Astrocyte (in vitro differentiated cells and primary cell): Measurements from ENCODE around the gene GBGT1. TPM values are rescaled to one million over a fixed set of nuclear protein-coding genes. Genes with fewer than 3 reads are reported as not detected.

Experiments used
- DNase-seq: peaks from one replicate; pipeline ENCODE4 v3.0.0-alpha.2; 2010; ENCODE audit warnings: low read depth
- FAIRE-seq: peaks from 2 replicates; lab custom pipeline; 2011; peaks lifted over from hg19 to GRCh38; lab: Jason Lieb, UNC
- H2AFZ ChIP-seq: 2 replicates; pipeline ENCODE4 v1.6.0; 2012; ENCODE audit warnings: low read depth, low read length, inconsistent platforms
- H3K27ac ChIP-seq: 2 replicates; pipeline ENCODE4 v1.5.1; 2011; ENCODE audit warnings: low read depth, low read length, inconsistent platforms
- H3K27me3 ChIP-seq: 2 replicates; pipeline ENCODE4 v1.6.0; 2011; ENCODE audit warnings: low read length, inconsistent platforms; ENCODE audit not compliant: insufficient read depth
- H3K36me3 ChIP-seq: 2 replicates; pipeline ENCODE4 v1.5.1; 2011; ENCODE audit warnings: low read length, inconsistent platforms; ENCODE audit not compliant: insufficient read depth
- H3K4me1 ChIP-seq: 2 replicates; pipeline ENCODE4 v1.5.1; 2011; ENCODE audit warnings: low read length, inconsistent platforms; ENCODE audit not compliant: insufficient read depth
- H3K4me2 ChIP-seq: 2 replicates; pipeline ENCODE4 v1.6.0; 2012; ENCODE audit warnings: low read length, inconsistent platforms
- H3K4me3 ChIP-seq: 2 replicates; pipeline ENCODE4 v1.5.1; 2011; ENCODE audit warnings: low read depth, mild to moderate bottlenecking, low read length, inconsistent platforms; ENCODE audit not compliant: insufficient read depth
- H3K79me2 ChIP-seq: 2 replicates; pipeline ENCODE4 v1.6.0; 2012; ENCODE audit warnings: mild to moderate bottlenecking, low read length, inconsistent platforms; ENCODE audit not compliant: insufficient read depth
- H3K9ac ChIP-seq: 2 replicates; pipeline ENCODE4 v1.6.0; 2012; ENCODE audit warnings: mild to moderate bottlenecking, low read length, inconsistent platforms
- H3K9me3 ChIP-seq: 2 replicates; pipeline ENCODE4 v1.5.1; 2012; ENCODE audit warnings: low read depth, mild to moderate bottlenecking, low read length, inconsistent platforms; ENCODE audit not compliant: insufficient read depth
- H4K20me1 ChIP-seq: 2 replicates; pipeline ENCODE4 v1.6.0; 2012; ENCODE audit warnings: low read length, inconsistent platforms; ENCODE audit not compliant: insufficient read depth
- H3K27ac Mint-ChIP-seq: one replicate; pipeline ENCODE4 v1.8.0; 2021; ENCODE audit warnings: mild to moderate bottlenecking, mixed read lengths; ENCODE audit not compliant: unreplicated experiment
- H3K27me3 Mint-ChIP-seq: one replicate; pipeline ENCODE4 v1.8.0; 2021; ENCODE audit warnings: low read depth, mixed read lengths; ENCODE audit not compliant: unreplicated experiment
- H3K36me3 Mint-ChIP-seq: one replicate; pipeline ENCODE4 v1.8.0; 2021; ENCODE audit warnings: low read depth, mixed read lengths; ENCODE audit not compliant: unreplicated experiment
- H3K4me1 Mint-ChIP-seq: one replicate; pipeline ENCODE4 v1.8.0; 2021; ENCODE audit warnings: low read depth, mixed read lengths; ENCODE audit not compliant: unreplicated experiment
- H3K4me3 Mint-ChIP-seq: one replicate; pipeline ENCODE4 v1.8.0; 2021; ENCODE audit warnings: mild to moderate bottlenecking, moderate library complexity, mixed read lengths; ENCODE audit not compliant: unreplicated experiment
- H3K9me3 Mint-ChIP-seq: one replicate; pipeline ENCODE4 v1.8.0; 2021; ENCODE audit warnings: mild to moderate bottlenecking, mixed read lengths; ENCODE audit not compliant: unreplicated experiment
- EZH2 ChIP-seq: IDR thresholded peaks from 2 replicates; pipeline ENCODE4 v1.6.1; 2012; ENCODE audit warnings: mild to moderate bottlenecking, low read length, inconsistent platforms; ENCODE audit not compliant: insufficient read depth
- total RNA-seq: library from RNA; stranded (reverse); gene quantifications from 2 replicates; pipeline ENCODE4 v1.2.1, GENCODE V29; 2021
- TF ChIP-seq, protein P1 (sequence below): IDR thresholded peaks from 2 replicates; pipeline ENCODE4 v1.5.1; 2011; ENCODE audit warnings: low read depth, mild to moderate bottlenecking, inconsistent platforms, low read length, moderate library complexity; ENCODE audit not compliant: insufficient read depth

The GBGT1 gene
- total RNA-seq, 1 donor from 2014 or later = 8.5 TPM

DNA sequence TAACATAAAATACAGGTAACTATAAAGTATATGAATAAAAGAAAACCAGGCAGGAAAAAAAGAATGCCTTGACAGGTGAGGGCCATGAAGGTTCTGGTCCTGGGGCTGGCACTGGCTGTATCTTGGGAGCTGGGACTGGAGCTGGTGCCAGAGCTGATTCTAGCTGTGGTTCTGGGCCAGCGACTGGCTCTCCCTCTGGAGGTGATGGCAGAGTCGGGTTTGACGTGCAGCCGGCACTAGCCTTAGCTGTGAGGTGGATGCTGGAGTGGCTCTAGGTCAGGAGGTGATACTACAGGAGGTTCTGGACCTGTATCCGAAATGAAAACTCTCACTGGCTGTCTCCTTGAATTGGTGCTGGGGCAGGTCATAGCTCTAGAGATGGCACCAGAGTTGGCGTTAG, 23.0 kb upstream of the GBGT1 start:
- no peak overlapping the region for H3K27ac ChIP-seq
- no peaks in the 10 kb centered on the region for H3K79me2 ChIP-seq
- no peaks in the 10 kb centered on the region for H3K4me1 ChIP-seq
- Mint-ChIP-seq H3K27ac (no peak overlapping the region), H3K27me3 (peaks cover 40% of the 10 kb centered on the region), H3K36me3 (no peaks in the 10 kb centered on the region), H3K9me3 (peaks cover 3% of the 10 kb centered on the region), H3K4me1 (peaks cover 5% of the 10 kb centered on the region), H3K4me3 (no peak overlapping the region)
- H2AFZ ChIP-seq = no peak overlapping the region
- peaks cover 40% of the 10 kb centered on the region for H3K27me3 ChIP-seq
- H3K9me3 ChIP-seq = no peaks in the 10 kb centered on the region
- no peak for DNase-seq
- TF ChIP-seq EZH2 = no peak
- TF ChIP-seq, protein P1, sequence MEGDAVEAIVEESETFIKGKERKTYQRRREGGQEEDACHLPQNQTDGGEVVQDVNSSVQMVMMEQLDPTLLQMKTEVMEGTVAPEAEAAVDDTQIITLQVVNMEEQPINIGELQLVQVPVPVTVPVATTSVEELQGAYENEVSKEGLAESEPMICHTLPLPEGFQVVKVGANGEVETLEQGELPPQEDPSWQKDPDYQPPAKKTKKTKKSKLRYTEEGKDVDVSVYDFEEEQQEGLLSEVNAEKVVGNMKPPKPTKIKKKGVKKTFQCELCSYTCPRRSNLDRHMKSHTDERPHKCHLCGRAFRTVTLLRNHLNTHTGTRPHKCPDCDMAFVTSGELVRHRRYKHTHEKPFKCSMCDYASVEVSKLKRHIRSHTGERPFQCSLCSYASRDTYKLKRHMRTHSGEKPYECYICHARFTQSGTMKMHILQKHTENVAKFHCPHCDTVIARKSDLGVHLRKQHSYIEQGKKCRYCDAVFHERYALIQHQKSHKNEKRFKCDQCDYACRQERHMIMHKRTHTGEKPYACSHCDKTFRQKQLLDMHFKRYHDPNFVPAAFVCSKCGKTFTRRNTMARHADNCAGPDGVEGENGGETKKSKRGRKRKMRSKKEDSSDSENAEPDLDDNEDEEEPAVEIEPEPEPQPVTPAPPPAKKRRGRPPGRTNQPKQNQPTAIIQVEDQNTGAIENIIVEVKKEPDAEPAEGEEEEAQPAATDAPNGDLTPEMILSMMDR = no peak
- H4K20me1 ChIP-seq = no peaks in the 10 kb centered on the region
- H3K4me3 ChIP-seq = no peak overlapping the region
- no peak for FAIRE-seq
- H3K4me2 ChIP-seq = no peak overlapping the region
- H3K9ac ChIP-seq = no peak overlapping the region
- H3K36me3 ChIP-seq = no peaks in the 10 kb centered on the region

DNA sequence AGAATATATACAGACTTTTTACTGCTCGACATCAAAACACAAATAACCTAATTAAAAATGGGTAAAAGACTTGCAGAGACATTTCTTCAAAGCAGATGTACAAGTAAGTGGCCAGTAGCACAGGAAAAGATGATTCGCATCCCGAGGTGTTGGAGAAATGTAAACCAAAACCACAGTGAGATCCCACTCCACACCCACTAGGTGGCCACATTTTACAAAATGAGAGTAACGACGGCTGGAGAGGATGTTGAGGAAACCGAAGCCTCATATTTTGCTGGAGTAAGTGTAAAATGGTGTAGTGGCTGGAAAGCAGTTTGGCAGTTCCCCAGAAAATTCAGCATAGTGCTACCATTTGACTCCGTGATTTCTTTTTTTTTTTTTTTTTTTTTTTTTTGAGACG, 21.3 kb upstream of the GBGT1 start:
- TF ChIP-seq, protein P1 = peak; percentile 65
- TF ChIP-seq EZH2 = no peak
- Histone ChIP-seq H3K36me3 (no peaks in the 10 kb centered on the region), H3K4me2 (peak overlapping the region; percentile 15), H3K9ac (no peak overlapping the region), H3K4me1 (no peaks in the 10 kb centered on the region), H3K27ac (no peak overlapping the region), H4K20me1 (no peaks in the 10 kb centered on the region), H3K27me3 (peaks cover 40% of the 10 kb centered on the region), H3K79me2 (no peaks in the 10 kb centered on the region), H2AFZ (no peak overlapping the region), H3K4me3 (no peak overlapping the region), H3K9me3 (no peaks in the 10 kb centered on the region)
- no peak overlapping the region for H3K27ac Mint-ChIP-seq
- peaks cover 44% of the 10 kb centered on the region for H3K27me3 Mint-ChIP-seq
- peaks cover 3% of the 10 kb centered on the region for H3K9me3 Mint-ChIP-seq
- DNase-seq (peak; percentile 63), FAIRE-seq (peak; percentile 13)
- no peak overlapping the region for H3K4me3 Mint-ChIP-seq
- H3K36me3 Mint-ChIP-seq = no peaks in the 10 kb centered on the region
- peaks cover 5% of the 10 kb centered on the region for H3K4me1 Mint-ChIP-seq

DNA sequence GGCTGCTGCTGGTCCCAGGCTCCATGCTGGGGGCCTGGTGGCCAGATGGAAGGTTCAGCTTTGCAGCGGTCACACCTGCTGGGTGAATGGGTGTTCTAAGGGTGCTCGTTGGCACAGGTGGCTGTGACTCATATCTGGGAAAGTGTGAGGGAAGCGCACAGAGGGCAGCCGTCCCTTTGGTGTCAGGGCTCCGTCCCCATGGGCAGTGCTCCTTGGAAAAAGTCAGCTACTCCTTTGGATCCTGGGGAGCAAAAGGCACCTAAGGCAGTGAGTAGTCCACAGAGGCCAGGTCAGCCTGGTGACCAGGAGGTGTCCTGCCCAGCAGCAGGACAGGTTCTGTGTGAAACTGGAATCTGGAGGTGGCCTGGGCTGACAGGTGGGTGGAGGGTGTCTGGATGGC, 18.4 kb upstream of the GBGT1 start:
- Histone ChIP-seq H3K9me3 (no peaks in the 10 kb centered on the region), H3K9ac (no peak overlapping the region), H4K20me1 (no peaks in the 10 kb centered on the region), H3K79me2 (no peaks in the 10 kb centered on the region), H3K27me3 (peaks cover 21% of the 10 kb centered on the region), H3K27ac (no peak overlapping the region), H3K36me3 (no peaks in the 10 kb centered on the region), H3K4me1 (no peaks in the 10 kb centered on the region), H2AFZ (no peak overlapping the region), H3K4me3 (no peak overlapping the region), H3K4me2 (no peak overlapping the region)
- no peaks in the 10 kb centered on the region for H3K9me3 Mint-ChIP-seq
- no peak for TF ChIP-seq EZH2
- H3K4me1 Mint-ChIP-seq = peaks cover 5% of the 10 kb centered on the region
- no peaks in the 10 kb centered on the region for H3K36me3 Mint-ChIP-seq
- H3K27me3 Mint-ChIP-seq = peaks cover 42% of the 10 kb centered on the region
- no peak overlapping the region for H3K27ac Mint-ChIP-seq
- FAIRE-seq (no peak), DNase-seq (no peak)
- no peak overlapping the region for H3K4me3 Mint-ChIP-seq
